A673 (cell line): ENCODE results near the gene NARF.

Experiments used
- EZH2 ChIP-seq: fragments of 200-600 bp; sonication (generic); IDR thresholded peaks from 2 replicates; pipeline ENCODE4 v1.6.1; 2017; ENCODE audit warnings: borderline replicate concordance, low read depth, mild to moderate bottlenecking, mixed read lengths, antibody characterized with exemption, low read length; ENCODE audit not compliant: poor library complexity, severe bottlenecking
- TF ChIP-seq, protein P1 (sequence below): fragments of 300-800, 200-600 bp; sonication (generic); conservative IDR thresholded peaks from 2 replicates; pipeline ENCODE4 v1.5.1; 2017; ENCODE audit warnings: low read depth, mild to moderate bottlenecking, antibody characterized with exemption, low read length, moderate library complexity, mixed read lengths

GRCh38 chr17:82428546-82428945 is 30.0 kb upstream of the NARF start:
- TF ChIP-seq, protein P1, sequence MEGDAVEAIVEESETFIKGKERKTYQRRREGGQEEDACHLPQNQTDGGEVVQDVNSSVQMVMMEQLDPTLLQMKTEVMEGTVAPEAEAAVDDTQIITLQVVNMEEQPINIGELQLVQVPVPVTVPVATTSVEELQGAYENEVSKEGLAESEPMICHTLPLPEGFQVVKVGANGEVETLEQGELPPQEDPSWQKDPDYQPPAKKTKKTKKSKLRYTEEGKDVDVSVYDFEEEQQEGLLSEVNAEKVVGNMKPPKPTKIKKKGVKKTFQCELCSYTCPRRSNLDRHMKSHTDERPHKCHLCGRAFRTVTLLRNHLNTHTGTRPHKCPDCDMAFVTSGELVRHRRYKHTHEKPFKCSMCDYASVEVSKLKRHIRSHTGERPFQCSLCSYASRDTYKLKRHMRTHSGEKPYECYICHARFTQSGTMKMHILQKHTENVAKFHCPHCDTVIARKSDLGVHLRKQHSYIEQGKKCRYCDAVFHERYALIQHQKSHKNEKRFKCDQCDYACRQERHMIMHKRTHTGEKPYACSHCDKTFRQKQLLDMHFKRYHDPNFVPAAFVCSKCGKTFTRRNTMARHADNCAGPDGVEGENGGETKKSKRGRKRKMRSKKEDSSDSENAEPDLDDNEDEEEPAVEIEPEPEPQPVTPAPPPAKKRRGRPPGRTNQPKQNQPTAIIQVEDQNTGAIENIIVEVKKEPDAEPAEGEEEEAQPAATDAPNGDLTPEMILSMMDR: no peak
- TF ChIP-seq EZH2: no peak
